SH-SY5Y (cell line): ENCODE measurements around the gene OSTC.

Experiments used
- GATA2 ChIP-seq: IDR thresholded peaks from 2 replicates; pipeline ENCODE4 v1.6.1; 2011; ENCODE audit warnings: mild to moderate bottlenecking, low read depth, low read length
- GATA3 ChIP-seq: IDR thresholded peaks from 2 replicates; pipeline ENCODE4 v1.6.1; 2011; ENCODE audit warnings: low read depth, mild to moderate bottlenecking, low read length, moderate library complexity

OSTC gene

DNA sequence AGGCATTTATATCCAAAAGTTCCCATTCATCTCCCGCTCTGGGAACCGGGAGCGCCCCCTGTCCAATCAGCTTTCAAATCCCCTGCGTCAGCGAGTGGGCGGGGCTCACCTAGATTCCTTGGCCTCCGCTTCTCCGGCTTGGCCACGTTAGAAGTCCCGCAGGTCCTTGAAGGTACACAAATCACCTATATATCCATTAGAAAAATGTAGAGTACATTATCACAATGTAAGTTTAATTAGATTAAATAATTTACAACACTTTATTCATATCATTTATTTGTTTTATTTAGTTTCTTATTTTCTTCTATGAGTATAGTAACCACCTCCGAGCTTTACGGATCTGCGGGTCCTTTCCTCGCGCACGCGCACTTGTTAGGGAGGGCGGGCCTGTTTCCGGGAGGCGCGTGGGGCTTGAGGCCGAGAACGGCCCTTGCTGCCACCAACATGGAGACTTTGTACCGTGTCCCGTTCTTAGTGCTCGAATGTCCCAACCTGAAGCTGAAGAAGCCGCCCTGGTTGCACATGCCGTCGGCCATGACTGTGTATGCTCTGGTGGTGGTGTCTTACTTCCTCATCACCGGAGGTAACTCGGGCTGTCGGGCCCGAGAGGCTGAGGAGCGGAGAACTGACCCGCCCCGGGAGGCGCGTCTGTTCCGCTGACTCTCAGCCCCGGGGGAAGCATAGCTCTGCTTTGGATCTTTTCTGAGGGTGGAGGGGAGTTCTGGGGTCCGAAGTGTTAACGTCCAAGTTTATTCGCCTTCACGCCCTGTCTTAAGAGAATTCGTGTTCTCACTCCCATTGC is at the start of gene OSTC:
Gene OSTC, plus strand, starts transcription at position 388 of the 802 bp plus-strand sequence. Its CDS starts 57 bp downstream, at position 445.
- TF ChIP-seq GATA2 (no peak), GATA3 (no peak)

DNA sequence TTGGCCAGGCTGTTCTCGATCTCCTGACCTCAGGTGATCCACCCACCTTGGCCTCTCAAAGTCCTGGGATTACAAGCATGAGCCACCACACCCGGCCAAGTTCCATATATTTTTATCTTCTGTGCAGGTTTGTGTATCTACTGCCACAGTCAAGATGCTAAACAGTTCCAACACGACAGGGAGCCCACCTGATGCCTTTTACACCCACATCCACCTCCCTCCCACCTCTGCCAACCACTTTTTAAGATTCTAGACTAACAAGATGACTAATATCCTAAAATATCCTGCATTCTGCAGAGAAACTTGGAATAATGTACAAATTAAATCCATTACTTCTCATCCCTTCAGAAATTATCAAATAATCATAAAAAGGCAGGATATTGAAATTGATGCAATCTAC is 49.3 kb upstream of the OSTC start:
- TF ChIP-seq GATA2 (no peak), GATA3 (no peak)

DNA sequence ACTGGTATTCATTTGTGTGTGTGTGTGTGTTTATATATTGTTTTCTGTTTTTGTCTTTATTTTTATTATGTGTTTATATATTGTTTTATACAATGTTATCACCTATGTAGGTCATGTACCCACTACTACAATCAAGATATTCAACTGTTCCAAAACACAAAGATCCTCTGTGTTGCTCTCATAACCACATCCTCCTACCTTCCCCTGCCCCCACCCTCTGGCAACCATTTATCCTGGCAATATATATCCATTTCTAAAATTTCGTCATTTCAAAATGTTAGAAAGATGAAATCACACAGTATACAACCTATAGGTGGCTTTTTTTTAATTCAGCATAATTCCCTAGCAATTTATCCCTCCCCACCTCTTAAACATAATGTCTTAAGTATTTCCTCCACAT is 48.9 kb upstream of the OSTC start:
- TF ChIP-seq GATA2 (no peak), GATA3 (no peak)

- TF ChIP-seq GATA3 = no peak
Measured at GRCh38 chr4:108602163-108602562, 48.2 kb upstream of the OSTC start.

GRCh38 chr4:108607079-108607815 is 43.2 kb upstream of the OSTC start:
- TF ChIP-seq GATA3 (no peak), GATA2 (no peak)

DNA sequence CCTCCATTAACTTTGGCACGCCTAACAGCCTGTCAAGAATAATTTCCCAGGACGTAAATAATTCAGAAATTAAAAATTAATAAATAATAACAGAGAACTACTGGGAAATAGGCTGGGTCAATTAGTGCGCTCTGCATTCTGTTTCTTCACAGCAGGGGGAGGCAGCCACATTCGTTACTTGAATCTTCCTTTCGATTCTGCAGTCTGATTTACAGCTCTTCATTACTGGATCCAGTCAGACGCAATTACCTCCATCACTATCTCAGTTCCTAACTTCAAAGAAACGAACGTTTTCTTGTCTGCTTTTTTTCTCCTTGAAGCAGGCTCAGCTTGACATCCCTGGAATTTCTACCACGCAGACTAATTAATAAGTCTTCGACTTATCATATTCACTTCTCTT is 39.0 kb upstream of the OSTC start:
- TF ChIP-seq GATA2 (no peak), GATA3 (no peak)

GRCh38 chr4:108612365-108612764 is 38.0 kb upstream of the OSTC start:
- TF ChIP-seq GATA2 (no peak), GATA3 (no peak)

- TF ChIP-seq GATA3 = no peak
- no peak for TF ChIP-seq GATA2
Measured at GRCh38 chr4:108619372-108620100, 30.9 kb upstream of the OSTC start.

DNA sequence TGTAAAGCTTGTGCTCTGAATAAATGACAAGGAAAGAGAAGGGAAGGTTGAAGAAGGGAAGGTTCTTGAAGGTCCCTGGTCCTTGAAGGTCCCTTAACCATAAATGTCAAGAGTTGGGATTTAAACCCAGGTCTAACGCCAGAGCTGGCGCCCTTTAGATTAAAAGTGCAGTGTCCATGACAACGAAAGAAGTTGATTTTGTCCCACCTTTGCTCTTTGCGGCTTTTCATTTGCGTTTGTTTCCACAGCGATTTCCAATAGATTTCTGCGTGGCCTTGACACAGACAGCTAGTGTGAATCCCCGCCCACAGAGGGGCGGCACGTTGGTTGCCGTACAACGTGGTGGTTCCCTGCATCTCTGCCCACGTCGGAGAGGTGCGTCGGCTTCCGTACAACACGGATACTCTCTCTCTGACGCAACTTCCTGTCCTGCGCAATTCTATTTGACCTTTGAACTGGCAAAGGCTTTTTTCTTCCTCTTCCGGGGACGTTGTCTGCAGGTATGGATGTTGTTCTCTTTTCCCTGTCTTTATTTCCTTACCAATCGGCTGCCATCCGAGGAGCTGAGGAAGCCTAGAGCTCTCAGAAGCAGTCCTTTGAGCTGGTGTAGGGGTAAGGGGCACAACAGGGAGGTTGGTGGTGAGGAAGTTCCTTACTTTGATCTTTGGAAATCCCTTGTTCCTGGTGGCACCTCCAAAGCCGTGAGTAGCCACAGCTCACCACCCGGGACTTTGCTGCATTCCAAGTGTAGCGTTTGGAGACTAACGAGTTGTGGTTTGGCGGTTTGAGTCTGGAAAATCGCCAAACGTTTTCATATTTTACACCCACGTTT is 30.1 kb upstream of the OSTC start, which contains the start of gene RPL34:
Gene RPL34, plus strand, starts transcription at position 476 of the 832 bp plus-strand sequence. CDS start 1,384 bp downstream, outside the sequence.
- TF ChIP-seq GATA3 (no peak), GATA2 (no peak)

DNA sequence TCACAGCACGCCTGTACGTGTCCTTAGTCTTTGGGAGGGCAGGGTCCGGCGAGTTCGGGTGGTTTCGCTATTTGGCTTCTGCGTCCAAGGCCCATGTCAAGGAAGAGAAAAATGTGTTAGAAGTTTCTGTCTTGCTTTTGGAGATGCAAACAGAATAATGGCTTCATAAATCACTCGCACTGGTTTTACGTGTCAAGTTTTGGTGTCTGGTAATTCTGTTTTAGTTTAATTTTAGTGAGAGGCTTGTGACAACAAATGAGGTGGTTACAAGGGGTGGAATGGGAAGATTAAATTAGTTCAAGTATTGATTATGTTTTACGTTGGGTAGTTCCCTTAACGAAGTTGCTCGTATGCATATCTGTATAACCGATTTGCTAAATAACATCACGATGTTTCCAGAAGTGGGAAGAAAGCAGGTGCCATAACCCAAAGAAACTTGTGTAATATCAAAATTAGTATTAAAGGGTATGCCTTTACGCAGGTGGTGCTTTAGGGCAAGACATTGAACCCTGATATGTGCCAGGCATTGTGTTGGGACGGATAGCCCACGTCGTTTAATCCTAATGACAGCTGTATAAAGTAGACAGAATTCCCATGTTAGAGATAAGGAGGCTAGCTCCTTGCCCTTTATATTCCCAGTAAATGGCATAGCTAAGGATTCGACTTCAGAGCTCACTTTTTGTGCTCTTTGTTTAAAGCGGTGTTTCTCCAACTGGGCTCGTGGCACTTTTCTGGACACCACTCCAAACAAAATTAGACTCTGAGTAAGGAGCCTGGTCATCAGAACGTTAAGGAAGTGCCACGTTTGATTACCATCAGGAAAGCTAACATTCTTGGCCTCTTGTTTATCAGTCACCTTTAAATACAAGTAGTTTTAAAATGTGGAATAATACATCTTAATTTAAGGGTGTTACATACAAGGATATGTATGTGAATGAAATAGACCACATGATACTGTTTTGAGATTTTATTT is 29.2 kb upstream of the OSTC start:
- TF ChIP-seq GATA2 (no peak), GATA3 (no peak)

GRCh38 chr4:108622022-108622421 is 28.4 kb upstream of the OSTC start:
- TF ChIP-seq GATA2 (no peak), GATA3 (no peak)

GRCh38 chr4:108622828-108623227 is 27.6 kb upstream of the OSTC start:
- TF ChIP-seq GATA2 = no peak
- TF ChIP-seq GATA3 = no peak
